ENCODE measurements around the gene ITGB4. TPM values are rescaled to one million over a fixed set of nuclear protein-coding genes. Genes with fewer than 3 reads are reported as not detected.

Gene ITGB4
- total RNA-seq, 4 donors from 2014 or later: 196 to 323 (median 229) TPM

GRCh38 chr17:75755205-75755901 lies 34.1 kb downstream of the ITGB4 start:
- no peak overlapping the region for H3K27ac ChIP-seq
- H3K36me3 ChIP-seq: peaks cover 0 to 12% (median 2%) of the 10 kb centered on the region in 4 donors
- 76% methylated on average over 16 of the region's 20 CpGs; no CpG with 5 or more reads in 1 of the 2 donors for WGBS, 2 donors (ENCODE audit: low coverage in 1 of 2)
- TF ChIP-seq EP300 (IDR thresholded peaks at IDR 0.05; ENCODE audit: low read depth) (no peak), POLR2AphosphoS5 (IDR thresholded peaks at IDR 0.05) (no peak), POLR2A (IDR thresholded peaks at IDR 0.05) (no peak)
- TF ChIP-seq, protein P1, sequence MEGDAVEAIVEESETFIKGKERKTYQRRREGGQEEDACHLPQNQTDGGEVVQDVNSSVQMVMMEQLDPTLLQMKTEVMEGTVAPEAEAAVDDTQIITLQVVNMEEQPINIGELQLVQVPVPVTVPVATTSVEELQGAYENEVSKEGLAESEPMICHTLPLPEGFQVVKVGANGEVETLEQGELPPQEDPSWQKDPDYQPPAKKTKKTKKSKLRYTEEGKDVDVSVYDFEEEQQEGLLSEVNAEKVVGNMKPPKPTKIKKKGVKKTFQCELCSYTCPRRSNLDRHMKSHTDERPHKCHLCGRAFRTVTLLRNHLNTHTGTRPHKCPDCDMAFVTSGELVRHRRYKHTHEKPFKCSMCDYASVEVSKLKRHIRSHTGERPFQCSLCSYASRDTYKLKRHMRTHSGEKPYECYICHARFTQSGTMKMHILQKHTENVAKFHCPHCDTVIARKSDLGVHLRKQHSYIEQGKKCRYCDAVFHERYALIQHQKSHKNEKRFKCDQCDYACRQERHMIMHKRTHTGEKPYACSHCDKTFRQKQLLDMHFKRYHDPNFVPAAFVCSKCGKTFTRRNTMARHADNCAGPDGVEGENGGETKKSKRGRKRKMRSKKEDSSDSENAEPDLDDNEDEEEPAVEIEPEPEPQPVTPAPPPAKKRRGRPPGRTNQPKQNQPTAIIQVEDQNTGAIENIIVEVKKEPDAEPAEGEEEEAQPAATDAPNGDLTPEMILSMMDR (IDR thresholded peaks at IDR 0.05): no peak
- peaks cover 0 to 14% (median 6%) of the 10 kb centered on the region in 4 donors for H3K4me1 ChIP-seq
- in situ Hi-C loops (cut with MboI; ENCODE audit: low pct_ligation_motif_present in 1 of 4, low pct_unique_long_range_greater_than_20kb in 1 of 4, low sequenced_read_pairs in 3 of 4): loop anchor here in 1 of 4 donors (25.0 kb wide), 1 partner anchor 132 kb away; the partner anchor contains the start of genes TRIM47 and TRIM65
- H3K4me3 ChIP-seq: no peak overlapping the region
- H3K27me3 ChIP-seq: no peaks in the 10 kb centered on the region
- DNase-seq: no peak
- H3K9me3 ChIP-seq: no peaks in the 10 kb centered on the region
- intact Hi-C loops (cut with DNase I; ENCODE audit: low total_unique reads): loop anchor here (10.0 kb wide), 1 partner anchor 69 kb away; no protein-coding TSS in a partner anchor

GRCh38 chr17:75755990-75756389 lies 34.7 kb downstream of the ITGB4 start:
- intact Hi-C loops (cut with DNase I; ENCODE audit: low total_unique reads) (loop anchor here (10.0 kb wide), 1 partner anchor 69 kb away; no protein-coding TSS in a partner anchor), in situ Hi-C loops (cut with MboI; ENCODE audit: low pct_ligation_motif_present in 1 of 4, low pct_unique_long_range_greater_than_20kb in 1 of 4, low sequenced_read_pairs in 3 of 4) (loop anchor here in 1 of 4 donors (25.0 kb wide), 1 partner anchor 131 kb away; the partner anchor contains the start of genes TRIM47 and TRIM65)
- Histone ChIP-seq H3K27ac (no peak overlapping the region), H3K4me3 (no peak overlapping the region), H3K4me1 (peaks cover 0 to 14% (median 6%) of the 10 kb centered on the region in 4 donors), H3K36me3 (peaks cover 0 to 8% (median 2%) of the 10 kb centered on the region in 4 donors), H3K9me3 (no peaks in the 10 kb centered on the region), H3K27me3 (no peaks in the 10 kb centered on the region)
- DNase-seq: no peak
- TF ChIP-seq POLR2AphosphoS5 (IDR thresholded peaks at IDR 0.05) (no peak), POLR2A (IDR thresholded peaks at IDR 0.05) (no peak), EP300 (IDR thresholded peaks at IDR 0.05; ENCODE audit: low read depth) (no peak)
- TF ChIP-seq, protein P1 (IDR thresholded peaks at IDR 0.05): no peak
- 100% methylated on average over 2 of the region's 2 CpGs; no CpG with 5 or more reads in 1 of the 2 donors for WGBS, 2 donors (ENCODE audit: low coverage in 1 of 2)

- no peak for TF ChIP-seq POLR2A (IDR thresholded peaks at IDR 0.05)
- no peak for TF ChIP-seq POLR2AphosphoS5 (IDR thresholded peaks at IDR 0.05)
- TF ChIP-seq EP300 (IDR thresholded peaks at IDR 0.05; ENCODE audit: low read depth): no peak
- TF ChIP-seq, protein P1 (IDR thresholded peaks at IDR 0.05): no peak
- Histone ChIP-seq H3K4me1 (peaks cover 0 to 14% (median 6%) of the 10 kb centered on the region in 4 donors), H3K36me3 (peaks cover 0 to 8% (median 2%) of the 10 kb centered on the region in 4 donors), H3K9me3 (no peaks in the 10 kb centered on the region), H3K4me3 (no peak overlapping the region), H3K27ac (no peak overlapping the region), H3K27me3 (no peaks in the 10 kb centered on the region)
- DNase-seq: no peak
- WGBS, 2 donors (ENCODE audit: low coverage in 1 of 2): 89% methylated on average over 21 of the region's 29 CpGs; no CpG with 5 or more reads in 1 of the 2 donors
- intact Hi-C loops (cut with DNase I; ENCODE audit: low total_unique reads) (loop anchor here (10.0 kb wide), 1 partner anchor 68 kb away; no protein-coding TSS in a partner anchor), in situ Hi-C loops (cut with MboI; ENCODE audit: low pct_ligation_motif_present in 1 of 4, low pct_unique_long_range_greater_than_20kb in 1 of 4, low sequenced_read_pairs in 3 of 4) (loop anchor here in 1 of 4 donors (25.0 kb wide), 1 partner anchor 131 kb away; the partner anchor contains the start of genes TRIM47 and TRIM65)
Measured at GRCh38 chr17:75756451-75757085, 35.3 kb downstream of the ITGB4 start.

All from transverse colon (tissue), 4 donors.